ENCODE measurements around the gene SRM.
A peak's percentile ranks its signal among the peaks of the same experiment; 100 is the strongest.
"Not testable (repeated sequence)": the region's sequence is repeated elsewhere in the genome, so short reads cannot be mapped to it uniquely, and the experiment has no call there.

The SRM gene

DNA sequence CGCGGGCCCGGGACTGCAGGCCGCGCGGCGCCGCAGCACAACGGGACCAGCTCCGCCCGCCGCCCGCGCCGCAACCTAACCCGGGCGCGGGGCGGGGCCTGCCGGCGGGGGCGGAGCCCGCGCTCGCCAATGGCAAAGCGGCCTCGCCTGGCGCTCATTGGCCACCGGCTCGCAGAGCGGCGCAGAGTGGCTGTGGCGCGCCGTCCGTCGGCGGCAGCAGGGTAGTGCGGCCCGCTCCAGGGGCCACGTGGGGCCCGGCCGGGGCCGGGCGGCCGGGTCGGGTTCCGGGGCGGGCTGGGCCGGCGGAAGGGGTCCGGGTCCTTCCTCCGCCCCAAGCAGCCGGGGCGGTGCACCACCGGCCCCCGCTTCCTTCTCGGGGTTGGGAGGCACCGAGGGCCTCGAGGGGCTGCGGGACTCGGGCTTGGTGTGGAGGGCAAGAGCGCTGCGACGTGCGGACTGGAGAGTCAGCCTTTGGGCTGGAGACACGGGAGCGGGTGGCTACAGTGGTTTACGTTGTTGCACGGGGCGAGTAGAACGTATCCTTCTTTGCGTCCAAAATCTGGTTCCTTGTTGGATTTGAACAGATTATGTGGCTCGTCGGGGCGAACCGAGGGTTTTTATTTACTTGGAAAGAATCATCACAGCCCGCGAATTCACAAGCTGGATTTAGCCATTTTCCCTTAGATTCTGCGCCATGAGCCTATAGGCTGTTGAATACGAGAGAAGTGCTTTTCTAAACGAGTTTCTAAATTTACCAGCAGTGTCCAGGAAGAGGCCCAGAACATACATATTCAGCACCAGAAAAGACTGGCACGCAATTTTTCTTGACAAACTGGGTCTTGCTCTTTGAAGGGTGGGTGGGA lies at the start of gene SRM:
Gene SRM (minus strand): TSS at position 51 of the 863 bp plus-strand sequence. CDS start 75 bp downstream, outside the sequence.
- peak; percentile 81 to 91 (median 85) for DNase-seq

- DNase-seq, result no peak
These were observed 49.4 kb upstream of the SRM start for GRCh38 chr1:11109047-11109760.

DNA sequence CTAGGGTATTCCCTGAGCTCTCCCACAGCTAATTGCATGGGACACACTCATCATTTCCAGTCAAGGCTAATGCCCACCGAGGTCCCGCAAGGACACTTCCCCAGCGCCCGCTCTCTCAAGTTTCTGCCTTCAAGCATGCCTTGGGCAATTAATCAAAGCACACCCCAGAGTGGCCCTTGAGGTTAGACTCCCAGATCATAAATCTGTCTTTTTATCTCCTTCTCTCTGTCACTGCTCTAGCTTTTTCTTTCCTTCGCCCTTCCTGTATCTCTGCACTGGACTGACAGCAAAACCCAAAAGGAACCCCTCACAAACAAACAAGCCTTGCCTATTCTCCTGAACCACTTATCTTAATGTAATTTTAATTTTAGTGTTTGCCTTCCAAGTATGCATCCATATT lies 47.8 kb upstream of the SRM start:
- no peak for DNase-seq

DNA sequence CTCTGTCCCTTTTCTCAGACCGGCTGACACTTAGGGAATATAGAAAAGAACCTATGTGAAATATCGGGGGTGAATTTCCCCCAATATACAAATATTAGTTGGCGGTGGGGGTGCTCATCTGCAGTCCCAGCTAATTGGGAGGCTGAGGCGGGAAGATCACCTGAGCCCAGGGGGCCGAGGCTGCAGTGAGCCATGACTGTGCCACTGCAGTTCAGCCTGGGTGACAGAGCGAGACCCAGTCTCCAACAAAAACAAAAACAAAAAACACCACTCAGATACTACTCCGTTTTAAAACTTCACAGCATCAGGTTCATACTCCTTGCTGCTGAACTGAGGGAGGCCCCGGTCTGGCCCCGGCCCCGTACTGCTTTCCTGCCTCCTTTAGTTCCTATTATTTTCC lies 45.8 kb upstream of the SRM start:
- no peak for DNase-seq

DNA sequence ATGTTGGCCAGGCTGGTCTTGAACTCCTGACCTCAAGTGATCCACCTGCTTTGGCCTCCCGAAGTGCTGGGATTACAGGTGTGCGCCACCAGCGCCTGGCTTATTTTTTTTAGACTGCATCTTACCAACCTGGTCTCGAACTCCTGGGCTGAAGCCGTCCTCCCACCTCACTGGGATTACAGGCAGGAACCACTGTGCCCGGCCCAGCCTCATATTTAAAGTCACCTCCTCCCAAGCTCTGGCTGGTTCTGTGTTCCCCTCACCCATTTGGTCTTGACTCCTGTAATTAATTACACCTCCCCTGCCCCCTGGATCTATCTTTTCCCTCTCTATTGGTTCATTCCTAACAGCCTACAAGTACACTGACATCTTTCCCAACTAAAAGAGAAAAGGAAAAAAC lies 41.5 kb upstream of the SRM start:
- no peak for DNase-seq

DNA sequence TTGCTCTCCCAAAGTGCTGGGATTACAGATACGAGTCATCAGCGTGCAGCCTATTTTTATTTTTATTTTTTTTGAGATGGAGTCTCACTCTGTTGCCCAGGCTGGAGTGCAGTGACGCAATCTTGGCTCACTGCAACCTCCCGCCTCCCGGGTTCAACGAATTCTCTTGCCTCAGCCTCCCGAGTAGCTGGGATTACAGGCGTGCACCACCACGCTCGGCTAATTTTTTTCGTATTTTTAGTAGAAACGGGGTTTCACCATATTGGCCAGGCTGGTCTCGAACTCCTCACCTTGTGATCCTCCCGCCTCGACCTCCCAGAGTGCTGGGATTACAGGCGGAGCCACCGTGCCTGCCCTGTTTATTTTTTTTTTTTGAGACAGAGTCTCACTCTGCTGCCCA lies 41.0 kb upstream of the SRM start:
- DNase-seq, result not testable (repeated sequence)

DNA sequence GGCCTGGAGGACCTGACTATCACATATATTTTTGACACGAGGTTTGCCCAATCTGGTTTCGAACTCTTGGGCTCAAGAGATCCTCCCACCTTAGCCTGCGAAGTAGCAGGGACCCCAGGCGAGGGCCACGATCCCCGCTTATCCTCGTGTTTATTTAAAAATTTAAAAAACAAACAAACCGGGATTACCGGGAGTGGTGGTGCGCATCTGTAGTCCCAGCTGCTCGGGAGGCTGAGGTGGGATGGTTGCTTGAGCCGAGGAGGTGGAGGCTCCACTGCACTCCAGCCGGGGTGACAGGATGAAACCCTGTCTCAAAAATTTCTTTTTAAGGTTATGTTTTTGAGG lies 40.3 kb upstream of the SRM start:
- DNase-seq, result no peak

DNA sequence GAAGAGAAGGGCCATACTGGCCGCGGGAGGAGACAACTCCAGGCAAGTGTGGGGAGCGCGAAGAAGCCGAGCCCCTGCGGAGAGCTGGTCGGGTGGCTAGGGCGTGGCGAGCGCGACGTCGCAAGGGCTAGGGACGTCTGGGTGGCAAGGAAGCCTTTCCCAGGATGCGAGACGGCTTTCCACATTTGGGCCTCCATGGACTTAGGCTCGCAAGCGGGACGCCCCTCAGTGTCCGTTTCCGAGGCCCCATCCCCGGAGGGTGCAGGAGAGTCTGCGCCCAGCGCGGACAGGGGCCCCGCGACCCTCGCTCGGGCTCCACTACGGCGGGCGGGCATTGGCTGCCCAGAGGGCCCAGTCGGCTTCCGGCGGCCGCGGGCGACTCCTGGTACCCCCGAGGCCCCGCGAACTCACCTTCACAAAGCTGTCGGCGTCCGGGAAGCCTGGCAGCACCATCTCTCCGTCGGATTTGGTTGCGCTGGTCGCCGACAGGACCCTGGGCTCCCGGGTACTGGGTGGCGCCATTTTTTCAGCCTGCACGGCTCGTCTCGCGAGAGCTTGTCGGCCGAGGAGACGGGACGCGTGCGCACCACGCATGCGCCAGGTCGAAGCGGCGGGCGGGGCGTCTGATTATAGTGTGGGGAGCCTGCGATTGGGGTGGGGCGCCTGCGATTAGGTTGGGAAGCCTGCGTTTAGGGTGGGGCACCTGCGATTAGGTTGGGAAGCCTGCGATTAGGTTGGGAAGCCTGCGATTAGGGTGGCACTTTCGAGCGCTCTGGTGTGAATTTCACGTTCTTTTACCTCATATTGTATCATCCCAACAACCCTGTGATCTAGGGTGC lies 39.7 kb upstream of the SRM start, which contains the start of gene EXOSC10:
Gene EXOSC10 (minus strand): TSS at position 560 of the 839 bp plus-strand sequence. CDS start 38 bp downstream, at position 522.
- DNase-seq, result peak; percentile 84 to 95 (median 93)

GRCh38 chr1:11098931-11099309 lies 39.1 kb upstream of the SRM start:
- DNase-seq, result no peak

DNA sequence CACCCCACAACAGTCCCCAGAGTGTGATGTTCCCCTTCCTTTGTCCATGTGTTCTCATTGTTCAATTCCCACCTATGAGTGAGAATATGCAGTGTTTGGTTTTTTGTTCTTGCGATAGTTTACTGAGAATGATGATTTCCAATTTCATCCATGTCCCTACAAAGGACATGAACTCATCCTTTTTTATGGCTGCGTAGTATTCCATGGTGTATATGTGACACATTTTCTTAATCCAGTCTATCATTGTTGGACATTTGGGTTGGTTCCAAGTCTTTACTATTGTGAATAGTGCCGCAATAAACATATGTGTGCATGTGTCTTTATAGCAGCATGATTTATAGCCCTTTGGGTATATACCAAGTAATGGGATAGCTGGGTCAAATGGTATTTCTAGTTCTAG lies 24.0 kb upstream of the SRM start:
- DNase-seq, result not testable (repeated sequence)

DNA sequence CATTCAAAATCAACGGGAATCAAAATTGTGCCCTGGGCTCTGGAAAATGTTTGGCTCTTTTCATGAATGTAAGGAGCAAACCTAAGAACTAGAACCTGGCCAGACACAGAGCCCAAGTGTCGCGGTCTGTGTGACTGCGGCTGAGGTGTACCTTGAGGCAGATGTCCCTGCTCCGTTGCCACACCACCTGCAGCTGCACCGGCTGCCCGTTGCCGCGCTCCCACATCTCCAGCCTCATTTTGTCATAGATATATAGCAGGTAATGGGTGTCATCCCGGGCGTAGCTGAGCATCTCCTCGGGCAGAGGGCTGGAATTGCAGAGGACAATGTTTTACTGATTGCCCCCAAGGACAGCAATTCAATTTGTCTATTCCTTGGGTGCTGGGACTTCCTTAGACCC lies 21.1 kb upstream of the SRM start:
- no peak for DNase-seq

- DNase-seq, result no peak
These were observed 18.8 kb upstream of the SRM start for GRCh38 chr1:11078631-11079030.

DNA sequence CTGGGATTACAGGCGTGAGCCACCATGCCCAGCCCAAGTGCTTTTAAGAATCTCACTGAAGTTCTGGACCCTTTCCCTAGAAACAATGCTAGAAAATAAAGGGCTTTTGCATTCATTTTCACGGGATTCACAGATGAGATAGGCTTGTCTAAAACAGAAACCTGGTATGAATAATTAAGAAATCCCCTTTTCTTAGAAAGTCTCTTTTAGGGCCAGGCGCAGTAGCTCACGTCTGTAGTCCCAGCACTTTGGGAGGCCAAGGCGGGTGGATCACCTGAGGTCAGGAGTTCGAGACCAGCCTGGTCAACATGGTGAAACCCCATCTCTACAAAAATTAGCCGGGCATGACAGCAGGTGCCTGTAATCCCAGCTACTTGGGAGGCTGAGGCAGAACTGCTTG lies 13.6 kb upstream of the SRM start:
- not testable (repeated sequence) for DNase-seq

DNA sequence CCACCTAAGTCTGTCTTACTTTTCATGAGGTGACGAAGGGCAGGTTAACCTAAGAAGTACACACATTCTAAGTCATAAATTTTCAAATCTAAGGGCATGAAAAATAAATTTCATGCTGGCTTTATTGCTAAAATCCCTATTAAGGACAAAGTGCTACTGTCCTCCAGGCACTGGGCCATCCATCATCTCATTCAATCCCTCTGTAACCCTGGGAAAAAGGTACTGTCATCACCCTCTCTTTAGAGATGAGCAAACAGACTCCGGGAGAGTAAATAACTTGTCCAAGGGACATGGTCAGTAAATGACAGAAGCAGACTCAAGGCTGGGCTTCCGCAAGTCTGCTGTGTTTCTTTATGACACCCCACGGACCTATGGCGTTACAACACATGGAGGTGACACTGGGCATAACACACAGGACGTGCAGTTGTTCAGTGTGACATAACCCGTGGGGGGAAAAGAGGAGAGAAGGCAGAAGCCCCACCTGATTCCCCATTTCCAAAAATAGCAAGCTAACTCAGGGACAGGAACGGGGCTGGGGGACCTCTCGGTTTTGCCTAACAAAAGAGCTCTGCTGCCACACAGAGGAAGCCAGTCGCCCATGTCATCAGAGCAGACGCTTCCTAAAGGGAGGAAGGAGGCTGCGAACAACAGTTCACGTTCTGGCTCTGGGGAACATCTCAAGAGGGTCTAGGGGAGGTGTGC lies 12.5 kb upstream of the SRM start:
- DNase-seq, result no peak

GRCh38 chr1:11071463-11072215 lies 11.8 kb upstream of the SRM start:
- DNase-seq, result no peak

GRCh38 chr1:11070876-11071275 lies 11.1 kb upstream of the SRM start:
- DNase-seq, result no peak

GRCh38 chr1:11068600-11069473 lies 9.0 kb upstream of the SRM start:
- DNase-seq, result no peak

DNA sequence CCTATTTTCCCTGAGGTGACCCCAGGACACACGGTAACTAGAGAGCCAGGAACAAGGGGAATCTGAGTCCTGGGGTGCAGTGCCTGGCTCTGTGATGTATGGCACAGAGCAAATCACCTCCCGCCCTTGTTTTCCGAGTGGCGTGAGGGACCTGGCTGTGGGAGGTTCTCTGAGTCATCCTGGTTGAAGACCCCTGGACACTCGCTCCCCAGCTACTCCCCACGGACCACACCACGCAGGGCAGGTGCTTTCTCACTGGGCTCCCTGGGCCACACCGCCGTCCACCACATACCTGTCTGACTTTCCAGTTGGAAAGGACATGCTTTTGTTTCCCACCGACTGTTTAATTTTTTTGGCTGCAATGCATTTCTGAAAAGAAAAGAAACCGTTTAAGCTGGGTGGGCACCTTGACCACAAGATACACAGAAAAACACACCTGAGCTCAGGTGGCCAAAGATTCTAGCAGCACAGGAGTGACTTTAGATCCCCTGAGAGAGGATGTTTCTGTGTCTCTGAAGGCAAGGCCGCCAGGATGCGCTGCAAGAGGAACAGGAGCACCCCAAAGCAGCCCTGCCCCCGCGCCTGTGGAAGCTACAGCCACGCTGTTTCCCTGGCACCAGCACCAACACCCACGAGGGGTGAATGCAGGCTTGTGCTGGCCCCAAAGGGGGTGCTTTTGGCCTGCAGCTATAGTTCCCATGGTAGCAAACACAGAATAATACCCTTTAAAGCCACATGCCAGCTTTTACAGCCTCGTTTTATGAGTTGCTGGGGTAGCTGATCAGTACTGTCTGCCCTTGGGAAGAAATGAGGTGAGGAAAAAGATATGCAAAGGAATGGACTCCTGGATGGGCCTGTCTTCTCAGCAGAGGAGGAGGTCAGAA lies 8.1 kb upstream of the SRM start:
- DNase-seq, result no peak

GRCh38 chr1:11065796-11066195 lies 6.0 kb upstream of the SRM start:
- DNase-seq, result no peak

GRCh38 chr1:11064942-11065341 lies 5.1 kb upstream of the SRM start:
- DNase-seq, result no peak
